ENCODE data around the gene RFX1.

Gene RFX1

DNA sequence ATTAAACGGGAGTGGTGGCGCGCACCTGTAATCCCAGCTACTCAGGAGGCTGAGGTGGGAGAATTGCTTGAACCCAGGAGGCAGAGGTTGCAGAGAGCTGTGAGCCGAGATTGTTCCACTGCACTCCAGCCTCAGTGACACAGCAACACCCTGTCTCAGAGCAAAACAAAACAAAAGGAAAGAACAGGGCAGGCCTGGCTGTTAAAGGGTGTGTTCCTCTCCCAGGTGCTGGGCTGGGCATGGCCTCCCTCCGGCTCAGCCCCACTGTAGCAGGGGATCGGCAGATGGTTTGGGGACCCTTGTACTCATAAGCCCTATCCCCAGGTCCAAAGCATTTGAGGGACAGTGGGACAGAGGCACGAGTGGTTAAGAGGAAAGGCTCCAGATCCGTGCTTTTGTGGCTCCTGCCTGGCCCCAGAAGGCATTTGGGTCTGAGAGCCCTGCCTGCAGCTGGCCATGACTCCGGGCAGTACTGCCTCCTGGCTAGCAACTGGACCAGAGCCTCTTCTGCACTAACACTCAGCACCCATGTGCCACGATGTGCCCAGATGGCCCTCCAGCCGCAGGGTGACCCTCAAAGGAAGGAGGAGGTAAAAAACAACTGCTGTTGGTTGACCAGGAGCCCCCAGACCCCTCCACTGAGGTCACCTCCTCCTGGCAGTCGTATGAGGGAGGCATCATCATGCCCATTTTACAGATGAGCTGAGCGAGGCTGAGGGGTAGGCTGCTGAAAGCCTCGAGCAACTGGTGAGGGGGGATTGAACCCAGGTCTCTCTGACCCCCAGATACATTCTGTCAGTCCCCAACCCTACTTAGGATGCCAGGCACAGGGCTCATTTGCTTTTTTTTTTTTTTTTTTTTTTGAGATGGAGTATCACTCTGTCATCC lies 10.0 kb downstream of the RFX1 start:
- no peak for DNase-seq

DNA sequence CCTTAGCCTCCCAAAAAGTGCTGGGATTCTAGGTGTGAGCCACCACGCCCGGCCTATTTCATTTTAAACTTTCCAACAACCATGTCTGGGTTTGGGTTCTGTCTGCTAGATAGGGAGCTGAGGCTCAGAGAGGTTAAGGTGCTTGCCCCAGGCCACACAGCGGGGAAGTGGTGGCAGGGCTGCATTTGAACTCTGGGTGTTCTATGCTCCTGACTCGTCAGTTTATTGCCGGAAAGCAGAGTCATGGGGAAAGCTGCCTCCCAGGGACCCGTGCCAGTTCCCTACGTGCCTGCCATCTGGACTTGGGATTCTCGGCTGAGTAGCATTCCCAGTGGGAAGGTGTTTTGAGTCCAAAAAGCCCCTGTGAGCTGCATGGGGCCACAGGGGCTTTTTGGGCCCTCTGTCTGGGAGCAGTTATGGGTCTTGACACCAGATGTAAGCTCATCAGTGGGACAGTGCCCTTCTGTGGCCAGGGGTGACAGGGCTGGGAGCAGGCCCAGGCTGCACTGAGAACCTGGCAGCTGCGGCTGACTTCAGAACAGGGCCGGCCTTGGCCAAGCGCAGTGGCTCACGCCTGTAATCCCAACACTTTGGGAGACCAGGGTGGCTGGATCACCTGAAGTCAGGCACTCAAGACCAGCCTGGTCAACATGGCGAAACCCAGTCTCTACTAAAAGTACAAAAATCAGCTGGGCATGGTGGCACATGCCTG lies 10.9 kb downstream of the RFX1 start:
- no peak for DNase-seq

DNA sequence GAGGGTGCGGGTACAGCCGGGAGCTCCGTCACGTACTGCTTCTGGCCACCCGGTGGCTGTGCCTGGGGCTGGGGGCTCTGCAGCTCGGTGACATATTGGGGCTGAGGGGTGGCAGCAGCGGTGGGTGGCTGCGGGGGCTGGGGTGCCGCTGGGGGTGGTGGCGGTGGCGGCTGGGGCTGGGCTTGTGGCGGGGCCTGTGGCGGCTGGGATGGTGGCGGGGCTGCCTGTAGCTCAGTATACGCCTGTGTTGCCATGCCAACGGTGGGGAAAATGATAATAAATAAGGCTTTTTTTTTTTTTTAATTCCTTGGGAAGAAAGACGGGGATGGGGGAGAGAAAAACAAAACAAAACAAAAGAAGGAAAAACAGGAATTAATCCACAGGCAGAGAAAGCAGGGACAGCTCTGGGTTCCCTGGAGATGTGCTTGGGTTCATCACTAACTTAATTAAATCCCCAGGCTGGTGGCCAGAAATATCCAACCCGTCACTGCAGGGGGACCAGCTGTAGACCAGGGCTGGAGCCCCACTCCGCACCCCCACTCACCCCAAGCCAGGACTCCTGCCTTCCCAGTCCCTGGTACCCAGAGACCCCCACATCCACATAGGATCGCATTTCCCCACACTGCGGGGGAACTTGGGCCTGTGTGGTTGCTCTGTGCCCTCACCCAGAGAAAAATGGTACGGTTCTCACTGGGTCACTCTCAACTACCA lies 12.4 kb downstream of the RFX1 start:
- DNase-seq = no peak

DNA sequence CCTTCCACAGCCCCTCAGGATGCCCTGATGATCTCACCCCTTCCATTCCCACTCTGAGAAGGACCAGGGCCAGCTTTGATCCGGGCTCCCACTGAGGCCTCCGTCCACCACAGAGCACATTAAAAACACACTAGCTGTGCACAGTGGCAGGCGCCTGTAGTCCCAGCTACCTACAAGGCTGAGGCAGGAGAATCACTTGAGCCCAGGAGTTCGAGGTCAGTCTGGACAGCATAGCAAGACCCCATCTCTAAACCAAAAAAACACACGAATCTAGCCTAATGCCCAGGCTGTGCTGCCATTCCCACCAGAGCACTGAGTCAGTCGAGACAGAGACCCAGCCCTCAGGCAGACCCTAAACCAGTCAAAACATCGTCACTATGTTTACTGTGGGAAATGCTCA lies 14.1 kb downstream of the RFX1 start:
- DNase-seq = no peak

DNA sequence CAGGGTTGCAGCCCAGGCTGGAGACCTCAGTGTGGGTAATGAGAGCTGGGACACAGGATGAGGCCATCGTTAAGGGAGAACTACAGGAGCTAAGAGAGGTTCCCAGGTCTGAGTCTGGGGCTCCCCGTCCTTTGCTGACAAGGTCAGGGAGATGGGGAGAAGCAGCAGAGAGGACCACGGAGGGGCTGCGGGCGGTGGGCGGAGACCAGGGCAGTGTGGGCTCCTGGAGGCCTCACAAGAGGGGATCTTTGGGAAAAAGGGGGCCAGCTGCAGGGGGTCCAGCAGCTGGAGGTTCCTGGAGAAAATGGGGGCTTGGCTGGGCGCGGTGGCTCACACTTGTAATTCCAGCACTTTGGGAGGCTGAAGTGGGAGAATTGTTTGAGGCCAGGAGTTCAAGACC lies 16.0 kb downstream of the RFX1 start:
- no peak for DNase-seq

DNA sequence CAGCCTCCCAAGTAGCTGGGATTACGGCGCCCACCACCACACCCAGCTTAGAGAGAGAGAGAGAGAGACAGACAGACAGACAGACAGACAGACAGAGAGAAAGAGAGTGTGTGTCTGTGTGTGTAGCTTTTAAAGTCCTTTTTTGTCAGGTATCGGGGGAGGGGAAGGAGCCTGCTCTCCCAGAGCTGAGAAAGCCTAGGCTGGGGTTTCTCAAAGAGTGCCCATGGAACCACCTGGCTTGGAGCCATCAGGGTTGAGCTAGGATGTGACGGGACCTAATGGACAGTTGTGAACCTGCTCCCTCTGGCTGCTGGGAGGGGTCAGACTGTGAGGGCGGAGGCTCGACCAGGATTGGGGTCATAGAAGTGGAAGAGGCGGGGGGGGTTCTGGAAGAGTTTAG lies 16.6 kb downstream of the RFX1 start:
- DNase-seq = no peak

DNA sequence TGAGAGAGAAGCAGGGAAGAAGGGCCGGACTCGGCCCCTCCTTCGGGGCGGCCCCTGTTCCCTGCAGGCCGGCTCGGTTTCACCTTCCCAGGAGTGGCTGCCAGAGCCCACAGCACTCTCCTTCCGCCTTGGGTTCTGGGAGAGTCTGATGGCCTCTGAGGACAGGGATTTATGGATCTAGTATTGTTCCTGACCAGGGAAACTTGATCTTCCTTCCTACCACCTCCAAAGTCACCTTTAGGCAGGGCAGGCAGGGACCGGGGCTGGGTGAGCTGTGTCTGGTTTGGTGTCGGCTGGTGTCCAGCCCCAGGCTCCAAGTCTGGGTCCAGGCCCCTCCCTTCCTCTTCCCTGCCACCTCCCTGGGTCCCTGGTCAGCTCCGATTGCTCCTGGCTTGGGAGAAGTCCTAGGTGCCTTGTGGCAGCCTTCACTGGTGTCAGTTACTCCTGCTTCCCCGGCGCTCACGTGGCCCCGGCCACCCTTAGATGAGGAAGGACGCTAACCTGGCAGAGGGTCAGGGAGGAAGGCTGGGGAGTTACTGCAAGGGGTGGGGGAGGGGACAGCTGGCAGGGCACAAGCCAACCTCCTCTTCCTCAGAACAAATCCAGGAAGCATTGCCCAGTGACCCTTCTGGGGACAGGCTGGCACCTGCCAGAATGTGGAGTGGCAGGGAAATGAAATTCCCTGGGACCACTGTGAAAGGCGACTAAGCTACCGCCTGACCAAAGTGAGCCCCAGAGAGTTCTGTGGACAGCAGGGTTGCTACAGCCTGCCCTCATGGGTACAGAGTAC lies 18.8 kb downstream of the RFX1 start:
- no peak for DNase-seq

DNA sequence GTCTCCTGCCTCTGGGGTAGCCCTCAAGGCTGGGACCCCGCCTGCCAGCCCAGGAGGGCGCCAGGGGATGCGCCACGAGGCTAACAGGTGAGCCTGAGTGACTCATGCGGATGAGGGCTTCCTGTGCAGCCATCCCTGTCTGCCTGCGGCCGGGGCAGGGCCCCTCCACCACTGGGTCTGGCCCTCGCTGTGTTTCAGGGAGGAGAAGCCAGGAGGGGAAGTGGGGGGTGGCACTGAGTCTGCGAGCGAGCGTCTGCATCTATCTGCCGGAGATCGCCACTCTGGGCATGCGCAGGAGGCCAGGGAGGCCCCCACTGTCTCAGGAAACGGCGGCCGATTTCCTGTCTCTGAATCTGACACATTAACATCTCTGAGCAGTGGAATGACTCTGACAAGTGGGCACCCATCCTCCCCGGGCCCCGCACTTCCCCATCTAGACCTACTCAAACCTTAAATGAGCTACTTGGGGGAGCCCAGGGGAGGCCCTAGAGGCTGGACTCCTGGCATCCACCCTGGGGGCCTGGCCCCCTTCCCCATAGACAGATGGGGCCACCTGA lies 19.7 kb downstream of the RFX1 start:
- DNase-seq = peak; percentile 100

DNA sequence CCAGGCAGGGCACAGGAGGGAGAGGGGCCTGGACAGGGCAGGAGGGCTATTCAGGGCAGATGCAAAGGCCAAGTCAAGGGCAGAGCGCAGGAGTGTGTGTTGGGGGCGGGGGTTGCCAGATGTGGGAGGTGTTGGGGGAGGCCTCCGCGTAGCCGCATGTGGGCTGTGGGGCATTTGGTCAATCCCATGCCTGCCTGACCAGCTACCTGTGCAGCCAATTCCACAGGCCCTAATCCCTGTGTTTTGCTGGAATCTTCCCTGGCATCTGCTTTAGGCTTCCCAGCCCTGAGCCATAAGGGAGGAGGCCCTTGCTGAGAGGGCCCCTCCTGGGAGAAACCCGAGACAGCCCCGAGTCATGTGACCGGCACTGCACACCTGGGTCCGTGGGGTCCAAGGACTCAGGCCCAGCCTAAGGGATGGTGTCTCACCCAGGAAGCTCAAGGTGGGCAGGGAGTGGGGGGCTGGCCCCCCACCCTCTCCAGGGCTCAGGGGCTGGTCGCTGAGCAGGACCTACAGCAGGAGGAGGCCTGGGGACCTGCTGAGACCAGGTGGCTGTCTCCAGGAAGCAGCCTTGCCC lies 20.3 kb downstream of the RFX1 start:
- DNase-seq = no peak

DNA sequence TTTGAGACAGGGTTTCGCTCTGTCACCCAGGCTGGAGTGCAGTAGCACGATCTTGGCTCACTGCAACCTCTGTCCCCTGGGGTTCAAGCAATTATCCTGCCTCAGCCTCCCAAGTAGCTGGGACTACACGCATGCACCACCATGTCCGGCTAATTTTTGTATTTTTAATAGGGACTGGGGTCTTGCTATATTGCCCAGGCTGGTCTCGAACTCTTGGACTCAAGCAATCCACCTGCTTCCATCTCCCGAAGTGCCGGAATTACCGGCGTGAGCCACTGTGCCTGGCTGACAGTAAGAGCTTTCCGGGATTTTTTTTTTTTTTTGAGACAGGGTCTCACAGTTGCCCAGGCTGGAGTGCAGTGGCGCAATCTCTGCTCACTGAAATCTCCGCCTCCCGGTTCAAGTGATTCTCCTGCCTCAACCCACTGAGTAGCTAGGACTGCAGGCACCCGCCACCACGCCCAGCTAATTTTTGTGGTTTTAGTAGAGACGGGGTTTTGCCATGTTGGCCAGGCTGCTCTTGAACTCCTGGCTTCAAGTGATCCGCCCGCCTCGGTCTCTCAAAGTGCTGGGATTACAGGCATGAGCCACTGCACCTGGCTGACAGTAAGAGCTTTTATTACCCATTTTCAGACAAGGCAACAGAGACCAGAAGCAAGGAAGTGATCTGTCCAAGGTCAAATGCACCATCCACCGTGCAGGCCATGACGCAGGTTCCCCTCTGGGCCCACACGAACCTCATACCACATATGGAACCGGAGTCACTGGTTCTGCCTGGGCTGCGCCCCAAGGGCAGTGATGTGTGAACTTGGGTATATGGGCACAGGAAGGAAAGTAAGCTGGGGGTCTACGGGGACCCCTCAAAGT lies 21.0 kb downstream of the RFX1 start:
- DNase-seq = no peak

DNA sequence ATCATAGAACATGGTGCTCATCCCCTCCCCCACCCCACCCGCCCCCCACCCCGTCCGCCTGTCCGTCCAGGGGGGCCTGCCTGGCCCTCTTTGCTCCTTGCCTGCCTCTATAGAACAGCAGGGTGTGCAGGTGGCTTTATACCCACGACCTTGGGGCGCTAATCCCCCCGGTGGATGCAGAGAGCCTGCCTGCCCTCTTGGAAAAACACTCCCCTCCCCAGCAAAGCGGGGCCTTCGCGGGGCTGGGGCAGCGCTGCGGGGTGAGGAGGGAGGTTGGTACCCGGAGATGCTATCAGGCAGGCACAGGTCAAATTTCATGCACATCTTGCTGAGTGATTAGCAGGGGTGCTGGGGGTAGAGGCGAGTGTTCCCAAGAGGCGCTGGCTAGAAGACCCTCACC lies 21.9 kb downstream of the RFX1 start:
- no peak for DNase-seq

DNA sequence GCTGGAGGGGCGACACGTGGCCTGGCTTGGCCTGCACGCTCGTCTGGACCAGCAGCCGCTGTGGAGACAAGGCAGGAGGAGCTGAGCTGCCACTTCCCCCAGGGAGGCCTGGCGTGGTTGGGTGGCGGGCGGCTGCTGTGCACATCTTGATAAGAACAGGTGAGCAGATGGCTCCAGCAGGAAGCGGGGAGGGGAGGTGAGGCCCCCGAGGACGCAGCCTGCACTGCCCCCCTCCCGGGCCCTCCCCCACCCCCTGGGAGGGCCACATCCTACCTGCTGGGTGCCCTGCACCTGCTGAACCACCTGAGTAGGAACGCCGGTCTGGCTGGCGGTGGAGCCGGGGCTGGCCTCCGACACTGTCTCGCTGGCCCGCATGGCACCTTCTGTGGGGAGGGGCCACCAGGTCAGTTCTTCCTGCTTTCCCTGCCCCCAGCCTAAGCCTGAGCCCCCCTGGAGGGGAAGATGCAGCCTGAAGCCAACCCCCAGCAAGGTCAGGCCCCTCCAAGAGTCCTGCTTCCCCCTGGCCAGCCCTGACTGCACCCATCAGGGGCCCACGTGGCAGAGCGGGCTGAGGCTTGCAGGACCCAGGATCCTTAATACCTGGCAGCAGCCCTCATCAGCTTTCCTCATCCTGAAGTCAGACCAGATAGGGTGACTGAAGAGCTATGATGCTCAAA lies 22.8 kb downstream of the RFX1 start:
- peak; percentile 53 for DNase-seq

DNA sequence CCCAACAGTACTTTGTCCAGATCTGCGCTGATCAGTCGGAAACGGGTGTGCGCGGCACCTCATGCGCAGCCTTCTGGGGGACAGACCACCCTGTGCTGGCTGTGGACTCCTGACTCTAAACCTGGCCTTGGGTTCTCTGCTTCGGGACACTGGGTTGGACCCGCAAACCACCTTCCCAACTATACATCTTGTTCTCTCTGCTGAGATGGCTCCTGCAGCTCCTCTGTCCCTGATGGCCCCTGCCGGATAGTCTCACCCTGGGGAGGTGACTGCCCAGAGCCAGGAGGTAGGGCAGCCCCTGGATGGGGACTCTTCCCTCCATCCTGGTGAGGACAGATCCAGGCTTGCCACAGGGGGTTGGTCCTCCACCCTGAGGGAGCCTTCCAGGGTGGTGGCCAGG lies 23.3 kb downstream of the RFX1 start:
- DNase-seq = no peak

DNA sequence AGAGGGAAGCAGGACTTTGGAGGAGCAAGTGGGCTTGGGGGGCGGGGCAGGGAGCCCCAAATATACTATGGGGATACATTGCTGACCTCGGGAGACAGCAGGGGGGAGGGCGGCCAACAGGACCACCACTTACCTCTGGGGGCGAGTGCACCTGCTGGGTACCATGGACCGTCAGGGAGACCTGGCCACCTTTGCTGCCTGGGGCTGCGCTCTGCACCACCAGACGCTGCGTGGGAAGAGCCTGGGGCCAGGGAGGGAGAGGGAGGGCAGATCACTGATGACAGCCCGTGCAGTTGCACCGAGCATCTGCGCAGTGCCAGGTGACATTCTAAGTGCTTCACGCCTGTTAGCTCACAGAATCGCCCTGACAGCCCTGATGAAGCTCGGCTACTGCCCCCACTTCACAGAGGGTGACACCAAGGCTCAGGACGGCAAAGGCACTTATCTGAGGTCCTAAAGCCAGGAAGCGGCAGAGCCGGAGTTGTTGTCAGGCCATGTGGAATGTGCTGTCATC lies 24.1 kb downstream of the RFX1 start:
- DNase-seq = no peak

DNA sequence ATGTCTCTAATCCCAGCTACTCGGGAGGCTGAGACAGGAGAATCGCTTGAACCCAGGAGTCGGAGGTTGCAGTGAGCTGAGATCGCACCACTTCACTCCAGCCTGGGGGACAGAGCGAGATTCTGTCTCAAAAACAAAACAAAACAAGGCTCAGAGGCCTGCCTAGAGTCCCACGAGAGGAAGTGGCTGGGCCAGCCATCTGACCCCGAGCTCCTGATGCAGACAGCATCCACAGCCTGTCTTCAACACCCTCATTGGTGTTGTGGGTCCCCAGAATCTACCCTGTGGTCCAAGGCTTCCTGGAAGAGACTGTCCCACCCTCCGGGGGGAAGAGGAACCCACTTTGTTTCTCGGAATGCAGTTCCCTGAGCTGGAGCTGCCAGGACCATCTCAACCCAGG lies 24.7 kb downstream of the RFX1 start:
- no peak for DNase-seq

DNA sequence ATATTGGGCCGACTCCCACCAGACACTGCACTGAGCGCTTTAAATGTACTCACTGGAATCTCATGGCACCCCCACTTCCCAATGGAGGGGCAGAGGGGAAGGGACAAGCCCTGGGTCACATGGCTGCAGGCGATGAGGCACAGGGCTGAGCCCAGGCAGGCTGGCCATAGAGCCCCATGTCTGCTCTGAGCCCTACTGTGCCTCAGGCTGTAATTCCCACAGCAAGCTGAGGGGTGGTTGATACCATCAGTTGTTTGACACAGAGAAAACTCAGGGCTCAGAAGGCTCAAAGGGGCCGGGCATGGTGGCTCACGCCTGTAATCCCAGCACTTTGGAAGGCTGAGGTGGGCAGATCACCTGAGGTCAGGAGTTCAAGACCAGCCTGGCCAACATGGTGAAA lies 25.1 kb downstream of the RFX1 start:
- no peak for DNase-seq

DNA sequence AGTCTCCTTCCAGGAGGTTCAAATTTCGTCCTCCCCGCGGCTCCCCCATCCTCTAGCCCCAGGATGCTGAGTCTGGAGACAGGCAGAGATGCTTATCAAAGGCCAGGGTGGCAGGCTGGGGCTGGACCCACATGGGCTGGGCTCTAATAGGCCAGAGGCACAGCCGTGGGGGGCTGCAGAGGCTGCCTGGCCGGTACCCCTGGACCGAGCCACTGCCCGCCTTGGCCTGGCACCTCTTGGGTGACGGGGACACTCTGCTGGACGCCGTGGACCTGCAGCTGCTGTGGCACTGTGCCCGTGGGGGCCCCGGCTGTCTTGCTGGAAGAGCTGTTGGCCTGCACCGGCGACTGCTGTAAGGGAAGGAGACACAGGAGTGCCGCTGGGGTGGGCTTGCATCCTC lies 25.8 kb downstream of the RFX1 start:
- no peak for DNase-seq

DNA sequence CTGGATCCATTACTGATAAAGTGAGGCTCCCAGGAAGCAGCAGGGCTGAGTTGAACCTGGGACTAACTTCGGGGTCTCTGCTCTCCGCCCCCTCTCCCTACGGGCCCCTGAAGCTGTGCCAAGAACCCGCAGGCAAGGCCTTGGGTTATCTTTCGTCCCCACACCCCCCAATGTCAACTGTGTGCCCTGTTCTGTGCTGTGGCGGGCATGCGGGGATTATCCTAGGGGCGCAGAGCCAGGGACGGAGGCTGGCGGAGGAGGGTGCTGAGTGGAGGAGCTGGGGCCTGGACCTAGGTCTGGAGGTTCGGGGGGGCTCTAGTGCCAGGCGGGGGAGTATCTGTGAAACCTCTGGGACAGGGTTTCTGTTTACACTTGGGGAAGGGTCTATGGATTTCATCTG lies 26.4 kb downstream of the RFX1 start:
- no peak for DNase-seq

DNA sequence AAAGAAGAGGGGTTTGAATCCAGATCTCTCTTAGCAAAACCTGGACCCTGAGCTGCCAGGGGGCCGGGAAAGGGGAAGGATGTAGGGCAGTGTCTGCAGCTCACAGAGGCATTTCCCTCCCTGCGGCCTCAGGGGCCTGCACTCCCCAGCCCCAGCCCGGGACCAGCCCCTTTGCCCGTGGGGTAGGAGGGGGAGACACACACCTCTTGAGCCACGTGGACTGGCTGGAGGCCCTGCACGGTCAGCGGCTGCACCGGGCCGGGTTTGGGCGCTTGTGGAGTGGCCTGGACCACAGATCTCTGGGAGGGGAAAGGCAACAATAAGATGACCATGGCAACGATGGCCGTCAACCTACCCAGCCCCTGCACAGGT lies 26.9 kb downstream of the RFX1 start:
- DNase-seq = no peak
